ENCODE results near the gene DIS3.
"Not testable (repeated sequence)": the region's sequence is repeated elsewhere in the genome, so short reads cannot be mapped to it uniquely, and the experiment has no call there.

The DIS3 gene, protein sequence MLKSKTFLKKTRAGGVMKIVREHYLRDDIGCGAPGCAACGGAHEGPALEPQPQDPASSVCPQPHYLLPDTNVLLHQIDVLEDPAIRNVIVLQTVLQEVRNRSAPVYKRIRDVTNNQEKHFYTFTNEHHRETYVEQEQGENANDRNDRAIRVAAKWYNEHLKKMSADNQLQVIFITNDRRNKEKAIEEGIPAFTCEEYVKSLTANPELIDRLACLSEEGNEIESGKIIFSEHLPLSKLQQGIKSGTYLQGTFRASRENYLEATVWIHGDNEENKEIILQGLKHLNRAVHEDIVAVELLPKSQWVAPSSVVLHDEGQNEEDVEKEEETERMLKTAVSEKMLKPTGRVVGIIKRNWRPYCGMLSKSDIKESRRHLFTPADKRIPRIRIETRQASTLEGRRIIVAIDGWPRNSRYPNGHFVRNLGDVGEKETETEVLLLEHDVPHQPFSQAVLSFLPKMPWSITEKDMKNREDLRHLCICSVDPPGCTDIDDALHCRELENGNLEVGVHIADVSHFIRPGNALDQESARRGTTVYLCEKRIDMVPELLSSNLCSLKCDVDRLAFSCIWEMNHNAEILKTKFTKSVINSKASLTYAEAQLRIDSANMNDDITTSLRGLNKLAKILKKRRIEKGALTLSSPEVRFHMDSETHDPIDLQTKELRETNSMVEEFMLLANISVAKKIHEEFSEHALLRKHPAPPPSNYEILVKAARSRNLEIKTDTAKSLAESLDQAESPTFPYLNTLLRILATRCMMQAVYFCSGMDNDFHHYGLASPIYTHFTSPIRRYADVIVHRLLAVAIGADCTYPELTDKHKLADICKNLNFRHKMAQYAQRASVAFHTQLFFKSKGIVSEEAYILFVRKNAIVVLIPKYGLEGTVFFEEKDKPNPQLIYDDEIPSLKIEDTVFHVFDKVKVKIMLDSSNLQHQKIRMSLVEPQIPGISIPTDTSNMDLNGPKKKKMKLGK

DNA sequence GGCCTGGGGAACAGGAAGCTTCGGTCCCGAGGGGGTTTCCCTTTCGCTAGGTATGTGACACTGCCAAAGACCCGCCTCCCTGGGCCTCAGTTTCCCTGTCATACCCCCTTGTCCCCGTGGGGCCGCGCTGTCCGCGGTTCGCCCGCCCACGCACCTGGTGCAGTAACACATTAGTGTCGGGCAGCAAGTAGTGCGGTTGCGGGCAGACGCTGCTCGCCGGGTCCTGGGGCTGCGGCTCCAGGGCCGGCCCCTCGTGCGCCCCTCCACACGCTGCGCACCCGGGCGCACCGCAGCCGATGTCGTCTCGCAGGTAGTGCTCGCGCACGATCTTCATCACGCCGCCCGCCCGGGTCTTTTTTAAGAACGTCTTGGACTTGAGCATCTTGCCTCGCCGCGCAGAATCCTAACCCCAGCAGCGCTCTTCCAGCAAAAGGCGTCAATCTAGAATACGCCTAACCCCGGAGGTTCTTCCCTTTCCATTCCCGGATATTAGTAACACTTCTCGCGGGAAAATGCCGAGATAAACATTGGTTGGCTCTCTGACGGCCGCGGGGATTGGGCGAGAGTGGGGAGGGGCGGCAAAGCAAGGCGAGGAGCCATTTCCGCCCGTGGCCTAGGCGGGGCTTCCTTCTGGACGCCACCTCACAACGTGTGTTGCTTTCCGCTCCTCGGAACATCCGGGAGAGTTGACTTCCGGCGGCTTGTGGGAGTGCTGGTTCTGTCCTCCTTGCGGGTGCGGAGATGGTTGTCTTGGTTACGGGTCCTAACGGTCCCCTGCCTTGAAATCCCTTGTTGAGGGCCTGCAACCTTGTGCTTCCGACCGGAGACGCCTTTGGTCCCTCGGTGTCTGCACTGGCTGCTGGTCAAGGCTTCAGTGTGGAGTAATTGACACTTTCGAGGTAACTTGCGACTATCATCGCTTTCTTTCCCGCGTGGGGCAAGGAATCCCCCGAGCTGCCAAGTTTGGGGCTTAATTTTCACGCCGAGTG, at the start of gene DIS3, which contains the start of gene PIBF1:
TSS of gene DIS3 (minus strand) at position 450 of the 989 bp plus-strand sequence. CDS start at position 382, 68 bp downstream.
TSS of gene PIBF1 (plus strand) at position 683 of the 989 bp plus-strand sequence. CDS start 1,337 bp downstream, outside the sequence.
- DNase-seq: peak; percentile 97

DNA sequence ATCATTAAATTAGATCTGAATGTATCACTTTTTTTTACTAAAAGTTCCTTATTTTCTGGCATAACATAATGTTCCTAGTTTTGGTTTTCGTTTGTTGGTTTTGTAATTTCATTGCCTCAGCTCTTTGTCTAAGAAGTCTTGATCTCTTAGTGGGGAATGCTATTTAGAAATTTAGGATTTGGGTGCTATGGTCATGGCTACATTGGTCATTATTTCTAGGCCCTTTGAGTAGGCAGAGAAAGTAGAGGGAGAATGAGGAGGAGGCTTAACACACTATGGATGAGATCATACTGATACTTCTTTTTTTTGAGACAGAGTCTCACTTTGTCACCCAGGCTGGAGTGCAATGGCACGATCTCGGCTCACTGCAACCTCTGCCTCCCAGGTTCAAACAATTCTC, 42.0 kb upstream of the DIS3 start:
- DNase-seq: no peak

DNA sequence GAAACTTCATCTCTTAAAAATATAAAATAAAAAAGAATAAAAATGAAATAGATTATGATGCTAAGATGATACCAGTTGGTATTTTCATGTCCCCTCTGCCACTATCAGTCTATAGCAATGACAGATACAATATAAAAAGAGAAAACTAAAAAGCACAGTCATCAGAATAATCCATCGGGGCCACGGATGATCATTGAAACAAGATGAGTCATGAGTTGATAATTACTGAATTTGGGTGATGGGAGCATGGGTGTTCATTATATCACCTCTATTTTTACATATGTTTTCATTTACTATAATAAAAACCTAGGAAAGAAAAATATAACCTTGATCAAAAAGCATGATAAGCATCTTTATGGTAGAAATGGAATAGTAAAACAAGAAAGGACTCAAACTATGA, 41.4 kb upstream of the DIS3 start:
- no peak for DNase-seq

DNA sequence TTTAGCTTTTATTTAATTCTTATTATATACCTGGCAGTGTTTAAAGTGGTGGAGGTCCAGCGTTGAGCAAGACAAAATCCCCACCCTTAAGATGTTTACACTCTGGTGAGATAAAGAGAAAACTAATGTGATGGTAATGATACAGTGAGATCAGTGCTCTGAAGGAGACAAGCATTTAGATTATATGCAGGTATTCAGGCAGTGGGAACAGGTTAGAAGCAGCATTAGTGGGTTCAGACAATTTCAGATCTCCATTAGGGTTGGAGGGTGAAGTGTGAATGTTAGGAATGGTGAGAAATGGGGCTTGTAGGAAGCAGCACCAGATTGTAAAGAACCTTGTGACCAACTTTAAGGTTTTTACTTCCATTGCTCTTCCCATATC, 39.2 kb upstream of the DIS3 start:
- no peak for DNase-seq

DNA sequence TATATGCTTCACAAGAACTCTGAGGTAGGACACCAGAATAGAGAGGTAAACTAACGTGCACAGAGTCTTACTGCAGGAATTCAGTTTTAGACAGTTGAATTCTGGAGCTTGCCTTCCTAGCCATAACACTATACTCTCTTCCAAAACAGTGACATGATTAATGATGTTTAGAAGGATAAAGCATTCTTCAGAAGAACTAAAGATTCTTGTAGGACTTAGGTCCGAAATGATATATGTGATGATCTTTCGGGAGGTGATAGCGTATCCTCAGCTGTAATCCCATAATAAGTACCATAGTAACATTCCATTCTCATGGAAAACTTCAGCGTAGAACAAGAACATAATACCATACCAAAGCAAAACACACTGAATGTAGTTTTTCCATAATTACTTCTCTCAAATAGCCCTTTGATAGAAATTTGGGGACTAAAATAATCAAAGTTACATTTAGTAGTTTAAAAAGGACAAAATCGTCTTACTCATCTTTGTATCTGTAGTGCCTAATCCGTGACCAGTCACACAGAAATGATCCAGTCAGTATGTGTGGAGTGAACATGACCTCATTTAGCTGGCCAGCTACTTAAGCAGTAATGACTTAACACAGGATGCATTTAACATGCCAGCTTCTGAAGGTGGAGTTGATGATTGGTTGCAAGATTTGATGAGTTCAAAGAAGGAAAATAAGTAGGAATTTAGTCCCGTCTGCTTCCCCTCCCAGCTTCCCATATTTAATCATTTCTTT, 38.6 kb upstream of the DIS3 start:
- no peak for DNase-seq

DNA sequence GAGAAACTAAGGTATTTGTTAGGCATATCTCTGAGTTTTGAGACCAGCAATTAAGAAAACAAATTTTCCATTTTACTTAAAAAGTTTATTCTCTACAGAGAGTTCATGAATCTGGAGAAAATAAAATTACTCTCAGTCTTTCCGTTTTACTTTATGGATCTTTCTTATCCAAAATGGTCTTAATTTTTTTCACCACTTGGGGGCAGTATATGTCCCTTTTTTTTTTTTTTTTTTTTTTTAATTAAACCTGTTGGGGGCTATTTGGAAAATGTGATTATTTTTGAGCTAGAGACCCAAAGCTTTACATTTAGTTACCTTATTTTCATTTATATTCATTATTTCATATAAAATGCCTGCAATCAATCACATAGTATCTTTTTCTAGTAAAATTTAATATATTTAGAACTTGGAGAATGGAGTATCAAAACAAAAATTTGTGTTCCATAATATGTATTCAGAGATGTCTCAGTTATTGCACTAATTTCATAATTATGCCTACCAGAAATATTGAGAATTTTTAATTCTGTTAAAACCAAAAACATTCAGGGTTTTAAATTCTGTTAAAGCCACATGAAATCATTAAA, 27.3 kb upstream of the DIS3 start:
- DNase-seq: peak; percentile 22

DNA sequence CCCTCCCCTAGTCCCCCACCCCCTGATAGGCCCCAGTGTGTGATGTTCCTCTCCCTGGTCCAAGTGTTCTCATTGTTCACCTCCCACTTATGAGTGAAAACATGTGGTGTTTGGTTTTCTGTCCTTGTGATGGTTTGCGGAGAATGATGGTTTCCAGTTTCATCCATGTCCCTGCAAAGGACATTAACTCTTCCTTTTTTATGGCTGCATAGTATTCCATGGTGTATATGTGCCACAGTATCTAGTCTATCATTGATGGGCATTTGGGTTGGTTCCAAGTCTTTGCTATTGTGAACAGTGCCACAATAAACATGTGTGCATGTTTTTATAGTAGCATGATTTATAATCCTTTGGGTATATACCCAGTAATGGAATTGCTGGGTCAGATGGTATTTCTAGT, 24.8 kb upstream of the DIS3 start:
- not testable (repeated sequence) for DNase-seq

DNA sequence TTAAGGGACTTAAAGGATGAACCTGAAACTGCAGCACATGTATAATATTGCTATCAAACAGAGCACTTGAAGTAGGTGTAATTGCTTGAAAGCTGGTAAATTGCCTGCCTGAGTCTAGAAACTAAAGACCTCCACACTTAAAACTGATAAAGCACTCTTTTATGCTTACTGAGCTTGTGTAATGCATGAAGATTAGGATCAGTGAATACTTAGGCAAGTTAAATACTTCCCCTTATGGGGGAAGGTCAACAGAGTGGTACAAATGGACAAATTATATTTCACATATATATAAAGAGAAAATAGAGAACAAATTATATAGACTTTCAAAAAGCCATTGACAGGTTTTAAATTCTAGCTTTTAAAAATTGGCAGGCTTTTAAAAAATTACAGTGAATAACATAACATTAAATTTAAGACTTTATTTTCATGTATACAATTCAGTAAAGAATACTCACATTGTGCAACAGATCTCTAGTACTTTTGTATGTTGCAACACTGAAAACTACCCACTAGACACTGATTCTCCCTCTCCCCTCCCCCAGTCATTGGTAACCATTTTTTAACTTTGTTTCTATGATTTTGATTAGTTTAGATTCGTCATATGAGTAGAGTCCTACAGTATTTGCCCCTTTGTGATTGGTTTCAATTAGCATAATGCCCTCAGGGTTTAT, 24.1 kb upstream of the DIS3 start:
- no peak for DNase-seq

DNA sequence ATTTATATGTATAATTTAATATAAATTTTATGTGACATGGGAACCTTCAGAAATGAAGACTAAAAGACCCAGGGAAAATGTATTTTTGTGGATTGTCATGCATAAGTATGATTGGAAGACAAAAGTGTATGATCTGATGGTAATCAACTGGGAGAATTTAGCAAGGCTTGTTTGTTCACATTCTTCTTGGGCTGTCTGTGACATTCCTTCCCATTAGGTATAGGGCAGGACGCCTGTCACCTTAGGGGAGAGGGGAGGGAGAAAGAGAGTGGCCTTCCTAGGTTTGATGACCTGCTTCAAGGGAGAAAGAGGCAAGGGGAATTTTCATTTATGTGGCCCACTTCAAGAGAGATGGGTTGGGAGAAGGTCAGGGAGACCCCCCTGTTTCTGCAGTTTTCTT, 22.6 kb upstream of the DIS3 start:
- no peak for DNase-seq

DNA sequence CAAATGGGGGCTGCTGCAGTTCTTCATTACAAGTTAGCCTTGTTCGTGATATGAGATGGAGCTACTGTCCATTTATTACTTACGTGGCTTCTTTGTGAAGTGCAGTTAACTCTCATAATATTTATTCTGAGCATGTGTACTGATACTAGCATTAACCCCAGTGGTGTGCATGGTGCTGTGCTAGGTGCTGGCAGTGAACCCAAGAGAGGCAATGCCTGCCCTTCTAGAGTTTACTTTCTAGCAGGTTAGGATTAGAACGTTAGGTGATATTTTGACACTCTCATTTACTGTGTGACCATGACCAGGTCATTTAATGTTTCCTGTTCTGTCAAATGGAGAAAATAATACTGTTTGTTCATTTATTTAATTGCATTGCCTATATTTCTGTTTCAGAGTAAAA, 17.1 kb upstream of the DIS3 start:
- DNase-seq: no peak

DNA sequence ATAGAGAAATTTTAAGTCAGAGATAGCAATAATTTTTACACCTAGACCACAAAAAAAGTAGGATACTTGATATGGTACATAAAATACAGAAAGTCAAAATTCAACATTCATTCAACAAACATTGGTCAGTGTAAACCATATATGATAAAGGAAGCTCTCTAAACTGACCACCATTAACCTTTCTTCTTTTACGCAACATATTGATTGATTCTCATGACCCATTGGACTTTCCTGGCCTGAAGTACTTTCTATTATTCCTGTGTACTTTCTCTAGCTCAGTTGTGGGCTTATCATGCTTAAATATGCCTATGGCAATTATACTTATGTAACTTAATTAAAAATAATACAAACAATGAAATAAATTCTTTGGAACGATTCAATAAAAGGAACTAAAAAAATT, 10.9 kb upstream of the DIS3 start:
- DNase-seq: no peak

DNA sequence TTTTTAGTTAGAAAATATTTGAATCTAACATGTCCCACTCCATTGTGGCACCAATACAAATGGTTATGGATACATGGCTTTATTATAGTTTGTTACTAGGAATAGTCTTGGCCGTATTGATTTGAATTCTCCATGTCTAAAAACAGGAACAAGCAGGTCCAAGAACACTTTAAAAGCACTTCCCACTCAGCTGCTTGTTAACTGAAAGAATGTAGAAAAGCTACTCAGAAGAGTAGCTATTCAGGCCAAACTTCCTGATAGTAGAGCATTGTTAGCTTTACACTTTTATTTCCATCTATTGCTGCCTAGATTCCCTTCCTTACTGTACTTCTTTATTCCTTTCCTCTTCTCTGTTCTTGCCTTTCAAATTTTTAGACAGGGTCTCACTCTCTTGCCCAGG, 7.1 kb upstream of the DIS3 start:
- no peak for DNase-seq

DNA sequence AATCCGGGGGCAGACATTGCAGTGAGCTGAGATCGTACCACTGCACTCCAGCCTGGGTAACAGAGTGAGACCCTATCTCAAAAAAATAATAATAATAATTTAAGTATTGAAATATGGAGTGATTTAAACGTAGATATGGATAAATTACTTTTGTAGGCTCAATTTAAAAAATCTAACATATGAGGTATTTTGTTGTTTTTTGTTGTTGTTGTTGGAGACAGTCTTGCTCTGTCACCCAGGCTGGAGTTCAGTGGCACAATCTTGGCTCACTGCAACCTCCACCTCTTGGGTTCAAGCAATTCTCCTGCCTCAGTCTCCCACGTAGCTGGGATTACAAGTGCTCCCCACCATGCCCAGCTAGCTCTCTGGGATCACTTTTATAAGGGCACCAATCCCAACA, 3.0 kb upstream of the DIS3 start:
- DNase-seq: not testable (repeated sequence)

DNA sequence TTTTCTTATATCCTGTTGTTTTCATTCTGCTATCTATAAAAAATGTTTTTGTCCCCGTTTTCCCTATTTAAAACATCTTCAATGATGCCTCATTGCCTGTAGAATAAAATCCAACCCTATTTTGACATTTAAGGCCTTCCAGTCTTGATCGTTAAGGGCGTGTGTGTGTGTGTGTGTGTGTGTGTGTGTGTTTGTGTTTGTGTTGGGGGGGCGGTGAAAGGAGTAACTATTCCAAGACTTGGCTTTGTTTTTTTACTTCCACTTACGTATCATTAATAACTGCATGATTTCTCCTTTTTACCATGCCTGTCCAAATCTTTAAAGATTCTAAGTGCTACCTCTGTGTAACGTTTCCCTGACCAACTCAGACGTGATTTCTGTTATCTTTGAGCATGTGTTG, 1.0 kb upstream of the DIS3 start:
- peak; percentile 39 for DNase-seq

DNA sequence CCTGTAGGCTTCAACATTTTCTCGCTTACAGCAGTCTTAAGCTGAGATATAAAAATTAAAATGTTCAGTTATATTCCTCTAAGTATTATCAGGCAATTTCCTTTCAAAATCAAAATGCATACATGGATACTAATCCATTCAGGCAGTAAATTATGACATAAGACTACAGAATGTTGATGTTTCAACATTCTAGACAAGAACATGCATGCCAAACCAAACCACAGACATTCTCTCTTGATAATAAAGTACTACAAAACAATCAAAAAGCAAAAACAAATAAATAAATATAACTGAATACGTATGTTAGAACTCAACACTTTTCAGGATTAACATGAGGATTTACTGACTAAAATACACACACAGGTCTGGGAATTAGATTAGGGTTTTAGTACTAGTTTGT, 7.7 kb downstream of the DIS3 start:
- no peak for DNase-seq

DNA sequence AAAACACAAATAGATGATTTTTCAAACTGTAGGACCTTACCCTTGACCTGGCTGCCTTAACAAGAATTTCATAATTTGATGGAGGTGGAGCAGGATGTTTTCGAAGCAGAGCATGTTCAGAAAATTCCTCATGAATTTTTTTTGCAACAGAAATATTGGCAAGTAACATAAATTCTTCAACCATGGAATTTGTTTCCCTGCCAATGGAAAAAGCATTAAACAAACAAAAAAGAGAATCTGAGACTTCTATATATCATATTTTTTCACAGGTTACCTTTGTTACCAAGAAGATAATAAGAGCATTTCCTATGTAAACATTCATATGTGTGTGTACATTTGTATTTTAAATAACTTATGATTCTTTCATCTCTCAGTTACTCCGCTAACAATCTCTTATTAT, 18.3 kb downstream of the DIS3 start:
- DNase-seq: no peak

DNA sequence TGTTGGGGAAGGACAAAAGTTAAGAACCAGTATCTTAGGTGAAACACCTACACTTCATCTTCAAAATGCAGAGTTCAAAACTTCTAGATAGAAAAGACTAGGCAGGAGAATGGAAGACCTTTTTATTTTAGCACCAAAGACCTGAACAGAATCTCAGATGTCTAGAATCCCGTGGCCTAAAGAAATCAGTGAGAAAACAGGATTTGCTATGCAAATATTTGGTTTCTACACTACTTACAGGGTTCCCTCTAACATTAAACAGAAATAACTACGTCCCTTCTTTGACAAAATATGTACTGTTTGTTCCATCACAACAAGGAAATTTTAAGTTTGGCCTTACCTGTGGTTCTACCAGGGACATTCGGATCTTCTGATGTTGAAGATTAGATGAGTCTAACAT, 21.5 kb downstream of the DIS3 start:
- no peak for DNase-seq

DNA sequence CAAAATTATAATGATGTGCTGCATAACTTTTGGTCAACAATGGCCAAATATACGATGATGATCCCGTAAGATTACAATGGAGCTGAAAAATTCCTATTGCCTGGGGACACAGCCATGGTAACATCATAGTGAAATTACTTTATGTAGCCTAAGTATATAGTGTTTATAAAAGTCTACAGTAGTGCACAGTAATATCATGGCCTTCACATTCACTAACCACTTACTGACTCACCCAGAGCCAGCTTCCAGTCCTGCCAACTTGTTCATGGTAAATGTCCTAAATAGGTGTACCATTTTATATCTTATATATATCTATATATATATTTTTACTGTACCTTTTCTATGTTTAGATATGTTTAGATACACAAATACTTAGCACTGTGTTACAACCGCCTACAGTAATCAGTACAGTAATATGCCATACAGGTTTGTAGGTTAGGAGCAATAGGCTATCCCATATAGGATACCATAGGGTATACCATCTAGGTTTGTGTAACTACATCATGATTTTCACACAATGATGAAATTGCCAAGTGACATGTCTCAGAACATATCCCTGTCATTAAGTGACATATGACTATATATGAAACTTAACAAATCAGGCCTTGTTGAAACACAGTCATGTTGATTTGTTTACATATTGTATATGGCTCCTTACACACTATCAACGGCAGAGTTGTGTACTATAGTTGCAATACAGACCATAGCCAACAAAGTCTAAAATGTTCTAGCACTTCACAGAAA, 23.7 kb downstream of the DIS3 start:
- DNase-seq: no peak

DNA sequence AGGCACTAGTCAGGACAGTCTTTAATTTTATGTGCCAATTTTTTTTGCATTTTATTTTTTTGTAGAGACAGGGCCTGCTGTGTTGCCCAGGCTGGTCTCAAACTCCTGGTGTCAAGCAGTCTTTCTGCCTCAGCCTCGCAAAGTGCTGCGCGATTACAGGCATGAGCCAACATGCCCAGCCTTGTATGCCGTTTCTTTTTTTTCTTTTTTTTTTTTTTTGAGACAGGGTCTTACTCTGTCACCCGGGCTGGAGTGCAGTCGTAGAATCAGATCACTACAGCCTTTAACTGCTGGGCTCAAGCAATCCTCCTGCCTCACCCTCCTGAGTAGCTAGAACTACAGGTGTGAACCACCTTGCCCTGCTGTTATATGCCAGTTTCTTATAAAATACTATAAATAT, 27.6 kb downstream of the DIS3 start:
- no peak for DNase-seq

DNA sequence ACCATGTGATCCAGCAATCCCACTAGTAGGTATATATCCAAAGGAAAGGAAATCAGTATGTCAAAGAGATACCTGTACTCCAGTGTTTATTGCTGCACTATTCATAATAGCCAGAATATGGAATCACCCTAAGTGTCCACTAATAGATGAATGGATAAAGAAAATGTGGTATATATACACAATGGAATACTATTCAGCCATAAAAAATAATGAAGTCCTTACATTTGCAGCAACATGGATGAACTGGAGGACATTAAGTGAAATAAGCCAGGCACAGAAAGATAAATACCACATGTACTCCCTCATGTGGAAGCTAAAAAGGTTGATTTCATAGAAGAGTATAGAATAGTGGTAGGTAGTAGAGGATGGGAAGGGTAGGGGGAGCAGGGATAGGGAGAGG, 30.5 kb downstream of the DIS3 start:
- no peak for DNase-seq
